ENCODE results near the gene SENP8. TPM values are rescaled to one million over a fixed set of nuclear protein-coding genes. Genes with fewer than 3 reads are reported as not detected.
A peak's percentile ranks its signal among the peaks of the same experiment; 100 is the strongest.

The SENP8 gene
- total and polyA plus RNA-seq, 2 of the 13 experiments (the other 11 are each of a cell fraction or from before 2014, with no cell fraction given) = 2.7 to 3.0 TPM

DNA sequence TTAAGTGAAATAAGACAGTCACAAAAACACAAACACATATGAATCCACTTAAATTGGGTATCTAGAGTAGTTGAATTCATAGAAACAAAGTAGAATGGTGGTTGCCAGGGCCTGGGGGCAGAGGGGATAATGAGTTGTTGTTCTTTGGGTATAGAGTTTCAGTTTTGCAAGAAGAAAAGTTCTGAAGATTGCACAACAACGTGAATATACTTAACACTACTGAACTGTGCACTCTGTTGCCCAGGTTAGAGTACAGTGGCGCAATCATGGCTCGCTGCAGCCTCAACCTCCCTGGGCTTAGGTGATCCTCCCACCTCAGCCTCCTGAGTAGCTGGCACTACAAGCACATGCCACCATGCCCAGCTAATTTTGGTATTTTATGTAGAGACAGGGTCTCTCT lies 64.5 kb downstream of the SENP8 start (continued):
- TF ChIP-seq ZNF781 (CRISPR knock-in tag; IDR thresholded peaks at IDR 0.05; ENCODE audit: borderline replicate concordance, not compliant biosample characterization) = no peak
- TF ChIP-seq ESRRA (CRISPR knock-in tag; IDR thresholded peaks at IDR 0.05; ENCODE audit: low read depth) = 0 out of 2 replicates have a peak, but pooled peaks have one; percentile 43
- no peak for TF ChIP-seq U2AF2 (IDR thresholded peaks at IDR 0.05; ENCODE audit: low read depth, low read length)
- no peak for TF ChIP-seq FOXA1 (IDR thresholded peaks at IDR 0.05)
- TF ChIP-seq FOXA1 (CRISPR knock-in tag; IDR thresholded peaks at IDR 0.05) = peak; percentile 73
- TF ChIP-seq, protein P1, sequence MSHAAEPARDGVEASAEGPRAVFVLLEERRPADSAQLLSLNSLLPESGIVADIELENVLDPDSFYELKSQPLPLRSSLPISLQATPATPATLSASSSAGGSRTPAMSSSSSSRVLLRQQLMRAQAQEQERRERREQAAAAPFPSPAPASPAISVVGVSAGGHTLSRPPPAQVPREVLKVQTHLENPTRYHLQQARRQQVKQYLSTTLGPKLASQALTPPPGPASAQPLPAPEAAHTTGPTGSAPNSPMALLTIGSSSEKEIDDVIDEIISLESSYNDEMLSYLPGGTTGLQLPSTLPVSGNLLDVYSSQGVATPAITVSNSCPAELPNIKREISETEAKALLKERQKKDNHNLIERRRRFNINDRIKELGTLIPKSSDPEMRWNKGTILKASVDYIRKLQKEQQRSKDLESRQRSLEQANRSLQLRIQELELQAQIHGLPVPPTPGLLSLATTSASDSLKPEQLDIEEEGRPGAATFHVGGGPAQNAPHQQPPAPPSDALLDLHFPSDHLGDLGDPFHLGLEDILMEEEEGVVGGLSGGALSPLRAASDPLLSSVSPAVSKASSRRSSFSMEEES (CRISPR knock-in tag; IDR thresholded peaks at IDR 0.05) = 0 out of 2 replicates have a peak, but pooled peaks have one; percentile 24
- TF ChIP-seq SOX5 (CRISPR knock-in tag; IDR thresholded peaks at IDR 0.05; ENCODE audit: borderline replicate concordance) = peak; percentile 85
- peak; percentile 98 for TF ChIP-seq RCOR2 (CRISPR knock-in tag; IDR thresholded peaks at IDR 0.05)
- 0 out of 2 replicates have a peak, but pooled peaks have one; percentile 59 for TF ChIP-seq ZNF136 (CRISPR knock-in tag; IDR thresholded peaks at IDR 0.05; ENCODE audit: low read depth)
- TF ChIP-seq, protein P2, sequence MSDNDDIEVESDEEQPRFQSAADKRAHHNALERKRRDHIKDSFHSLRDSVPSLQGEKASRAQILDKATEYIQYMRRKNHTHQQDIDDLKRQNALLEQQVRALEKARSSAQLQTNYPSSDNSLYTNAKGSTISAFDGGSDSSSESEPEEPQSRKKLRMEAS (IDR thresholded peaks at IDR 0.05) = peak; percentile 54
- TF ChIP-seq, protein P3, sequence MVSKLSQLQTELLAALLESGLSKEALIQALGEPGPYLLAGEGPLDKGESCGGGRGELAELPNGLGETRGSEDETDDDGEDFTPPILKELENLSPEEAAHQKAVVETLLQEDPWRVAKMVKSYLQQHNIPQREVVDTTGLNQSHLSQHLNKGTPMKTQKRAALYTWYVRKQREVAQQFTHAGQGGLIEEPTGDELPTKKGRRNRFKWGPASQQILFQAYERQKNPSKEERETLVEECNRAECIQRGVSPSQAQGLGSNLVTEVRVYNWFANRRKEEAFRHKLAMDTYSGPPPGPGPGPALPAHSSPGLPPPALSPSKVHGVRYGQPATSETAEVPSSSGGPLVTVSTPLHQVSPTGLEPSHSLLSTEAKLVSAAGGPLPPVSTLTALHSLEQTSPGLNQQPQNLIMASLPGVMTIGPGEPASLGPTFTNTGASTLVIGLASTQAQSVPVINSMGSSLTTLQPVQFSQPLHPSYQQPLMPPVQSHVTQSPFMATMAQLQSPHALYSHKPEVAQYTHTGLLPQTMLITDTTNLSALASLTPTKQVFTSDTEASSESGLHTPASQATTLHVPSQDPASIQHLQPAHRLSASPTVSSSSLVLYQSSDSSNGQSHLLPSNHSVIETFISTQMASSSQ (IDR thresholded peaks at IDR 0.05; ENCODE audit: low read depth) = peak; percentile 45; the same call in 1 of the 2 replicates
- TF ChIP-seq, protein P3 (CRISPR knock-in tag; IDR thresholded peaks at IDR 0.05; ENCODE audit: borderline replicate concordance) = no peak; the same call in 1 of the 2 replicates
- TF ChIP-seq, protein P4, sequence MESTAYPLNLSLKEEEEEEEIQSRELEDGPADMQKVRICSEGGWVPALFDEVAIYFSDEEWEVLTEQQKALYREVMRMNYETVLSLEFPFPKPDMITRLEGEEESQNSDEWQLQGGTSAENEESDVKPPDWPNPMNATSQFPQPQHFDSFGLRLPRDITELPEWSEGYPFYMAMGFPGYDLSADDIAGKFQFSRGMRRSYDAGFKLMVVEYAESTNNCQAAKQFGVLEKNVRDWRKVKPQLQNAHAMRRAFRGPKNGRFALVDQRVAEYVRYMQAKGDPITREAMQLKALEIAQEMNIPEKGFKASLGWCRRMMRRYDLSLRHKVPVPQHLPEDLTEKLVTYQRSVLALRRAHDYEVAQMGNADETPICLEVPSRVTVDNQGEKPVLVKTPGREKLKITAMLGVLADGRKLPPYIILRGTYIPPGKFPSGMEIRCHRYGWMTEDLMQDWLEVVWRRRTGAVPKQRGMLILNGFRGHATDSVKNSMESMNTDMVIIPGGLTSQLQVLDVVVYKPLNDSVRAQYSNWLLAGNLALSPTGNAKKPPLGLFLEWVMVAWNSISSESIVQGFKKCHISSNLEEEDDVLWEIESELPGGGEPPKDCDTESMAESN (CRISPR knock-in tag; conservative IDR thresholded peaks at IDR 0.05) = 0 out of 2 replicates have a peak, but pooled peaks have one; percentile 52
- TF ChIP-seq RNF2 (conservative IDR thresholded peaks at IDR 0.05; ENCODE audit: low read depth) = 0 out of 2 replicates have a peak, but pooled peaks have one; percentile 52

Data from HepG2 (cell line).